Neural cell (in vitro differentiated cells): ENCODE results near the gene AARS2. TPM values are rescaled to one million over a fixed set of nuclear protein-coding genes. Genes with fewer than 3 reads are reported as not detected.

Experiments
- H2AFZ ChIP-seq: fragments of 200-600, 300-800 bp; sonication (generic), shearing (Covaris generic); 2 replicates; pipeline ENCODE4 v1.6.0; 2014; ENCODE audit warnings: low read depth, mild to moderate bottlenecking, antibody characterized with exemption, low read length, moderate library complexity
- H3F3A ChIP-seq: fragments of 200-600 bp; shearing (Covaris generic); 2 replicates; pipeline ENCODE4 v1.6.1; 2016; ENCODE audit warnings: mild to moderate bottlenecking, moderate library complexity, mixed read lengths, antibody characterized with exemption, low read length; ENCODE audit not compliant: insufficient read depth, poor library complexity, severe bottlenecking
- H3K27ac ChIP-seq: fragments of 200-600, 300-800 bp; sonication (generic), shearing (Covaris generic); 2 replicates; pipeline ENCODE4 v1.5.1; 2014; ENCODE audit warnings: mild to moderate bottlenecking, low read length, moderate library complexity
- H3K27me3 ChIP-seq: fragments of 300-800, 200-600 bp; sonication (generic), shearing (Covaris generic); 2 replicates; pipeline ENCODE4 v1.6.0; 2014; ENCODE audit warnings: mild to moderate bottlenecking, low read depth, low read length, moderate library complexity; ENCODE audit not compliant: insufficient read depth
- H3K36me3 ChIP-seq: fragments of 300-800, 200-600 bp; sonication (generic), shearing (Covaris generic); 2 replicates; pipeline ENCODE4 v1.5.1; 2014; ENCODE audit warnings: mild to moderate bottlenecking, antibody characterized with exemption, low read length, moderate library complexity; ENCODE audit not compliant: insufficient read depth
- H3K4me2 ChIP-seq: fragments of 300-800, 200-600 bp; sonication (generic), shearing (Covaris generic); 2 replicates; pipeline ENCODE4 v1.6.0; 2014; ENCODE audit warnings: mild to moderate bottlenecking, low read length
- H3K4me3 ChIP-seq: fragments of 300-800, 200-600 bp; sonication (generic), shearing (Covaris generic); 2 replicates; pipeline ENCODE4 v1.5.1; 2014; ENCODE audit warnings: mild to moderate bottlenecking, low read length, moderate library complexity
- H3K79me2 ChIP-seq: fragments of 200-600 bp; shearing (Covaris generic); replicated peaks from 2 replicates; pipeline ENCODE4 v1.6.0; 2014; ENCODE audit warnings: mild to moderate bottlenecking, low read length, moderate library complexity; ENCODE audit not compliant: insufficient read depth
- H3K9ac ChIP-seq: fragments of 300-800, 200-600 bp; sonication (generic), shearing (Covaris generic); 2 replicates; pipeline ENCODE4 v1.6.1; 2016; ENCODE audit warnings: mild to moderate bottlenecking, low read length, mixed read lengths
- H3K9me2 ChIP-seq: fragments of 200-600 bp; shearing (Covaris generic); 2 replicates; pipeline ENCODE4 v1.6.1; 2016; ENCODE audit warnings: mild to moderate bottlenecking, low read length, mixed read lengths; ENCODE audit not compliant: insufficient read depth
- H3K9me3 ChIP-seq: fragments of 200-600, 300-800 bp; sonication (generic), shearing (Covaris generic); 2 replicates; pipeline ENCODE4 v1.6.1; 2016; ENCODE audit warnings: mild to moderate bottlenecking, mixed run types, low read length, moderate library complexity, mixed read lengths
- H4K20me1 ChIP-seq: fragments of 200-600 bp; shearing (Covaris generic); 2 replicates; pipeline ENCODE4 v1.6.1; 2016; ENCODE audit warnings: mild to moderate bottlenecking, mixed run types; ENCODE audit not compliant: insufficient read depth
- CTCF ChIP-seq: fragments of 450-650 bp; IDR thresholded peaks from 2 replicates; pipeline ENCODE4 v1.5.1; 2014; ENCODE audit warnings: antibody characterized with exemption, mild to moderate bottlenecking, moderate library complexity; ENCODE audit not compliant: poor library complexity, severe bottlenecking
- EP300 ChIP-seq: fragments of 450-650 bp; conservative IDR thresholded peaks from 2 replicates; pipeline ENCODE4 v1.6.1; 2014; ENCODE audit warnings: antibody characterized with exemption, mild to moderate bottlenecking, moderate library complexity; ENCODE audit not compliant: poor library complexity, severe bottlenecking
- EZH2 ChIP-seq: fragments of 200-600, 300-800 bp; shearing (Covaris generic), sonication (generic); IDR thresholded peaks from 2 replicates; pipeline ENCODE4 v1.6.1; 2014; ENCODE audit warnings: antibody characterized with exemption, low read length, borderline replicate concordance, mild to moderate bottlenecking; ENCODE audit not compliant: insufficient read depth, poor library complexity, severe bottlenecking
- MXI1 ChIP-seq: fragments of 450-650 bp; conservative IDR thresholded peaks from 2 replicates; pipeline ENCODE4 v1.6.1; 2014; ENCODE audit warnings: antibody characterized with exemption, mild to moderate bottlenecking; ENCODE audit not compliant: poor library complexity, severe bottlenecking
- POLR2AphosphoS5 ChIP-seq: IDR thresholded peaks from 2 replicates; pipeline ENCODE4 v1.6.1; 2012
- RAD21 ChIP-seq: fragments of 450-650 bp; conservative IDR thresholded peaks from 2 replicates; pipeline ENCODE4 v1.6.1; 2014; ENCODE audit warnings: antibody characterized with exemption, mild to moderate bottlenecking, moderate library complexity
- REST ChIP-seq: IDR thresholded peaks from 2 replicates; pipeline ENCODE4 v1.6.1; 2012; ENCODE audit warnings: borderline replicate concordance
- SMC3 ChIP-seq: fragments of 450-650 bp; conservative IDR thresholded peaks from 2 replicates; pipeline ENCODE4 v1.6.1; 2014; ENCODE audit warnings: antibody characterized with exemption, mild to moderate bottlenecking, moderate library complexity; ENCODE audit not compliant: poor library complexity
- TAF1 ChIP-seq: IDR thresholded peaks from 2 replicates; pipeline ENCODE4 v1.6.1; 2012; ENCODE audit warnings: low read depth
- polyA plus RNA-seq: library from polyadenylated mRNA; depleted of rRNA; stranded (reverse); fragments of >200 nt; gene quantifications from 2 replicates; pipeline ENCODE4 v1.2.3, GENCODE V29; 2014

Gene AARS2
- polyA plus RNA-seq, 1 donor from 2014 or later: 12.6 TPM

- no peak for TF ChIP-seq TAF1
These were observed 48.8 kb upstream of the AARS2 start (continued) for GRCh38 chr6:44361947-44362346.

GRCh38 chr6:44359973-44360372 is 46.8 kb upstream of the AARS2 start:
- Histone ChIP-seq H3K79me2 (no peaks in the 10 kb centered on the region), H3K9me2 (no peaks in the 10 kb centered on the region), H3K4me2 (no peak overlapping the region), H3K9ac (no peak overlapping the region), H3K27me3 (no peaks in the 10 kb centered on the region), H4K20me1 (no peaks in the 10 kb centered on the region), H3K4me3 (no peak overlapping the region), H2AFZ (no peak overlapping the region), H3K36me3 (no peaks in the 10 kb centered on the region), H3K9me3 (peaks cover 3% of the 10 kb centered on the region), H3F3A (no peaks in the 10 kb centered on the region), H3K27ac (no peak overlapping the region)
- TF ChIP-seq RAD21 (no peak), MXI1 (no peak), EZH2 (no peak), SMC3 (no peak), REST (no peak), EP300 (no peak), CTCF (no peak), TAF1 (no peak)

GRCh38 chr6:44356487-44356886 is 43.3 kb upstream of the AARS2 start:
- Histone ChIP-seq H4K20me1 (no peaks in the 10 kb centered on the region), H3K36me3 (no peaks in the 10 kb centered on the region), H3K9me3 (peaks cover 3% of the 10 kb centered on the region), H3K79me2 (no peaks in the 10 kb centered on the region), H2AFZ (no peak overlapping the region), H3K9ac (no peak overlapping the region), H3K9me2 (no peaks in the 10 kb centered on the region), H3K27me3 (no peaks in the 10 kb centered on the region), H3K4me2 (no peak overlapping the region), H3K4me3 (no peak overlapping the region), H3F3A (no peaks in the 10 kb centered on the region), H3K27ac (no peak overlapping the region)
- TF ChIP-seq MXI1: no peak
- TF ChIP-seq SMC3: no peak
- no peak for TF ChIP-seq POLR2AphosphoS5
- TF ChIP-seq TAF1: no peak
- TF ChIP-seq EZH2: no peak
- TF ChIP-seq RAD21: no peak
- TF ChIP-seq REST: no peak
- TF ChIP-seq EP300: no peak
- TF ChIP-seq CTCF: no peak
